SIG-M5 treated with dmso at 0.1 percent for 504 hours (cell line): ENCODE measurements around the gene CFL1.

Experiments used
- DNase-seq: peaks from one replicate; lab custom pipeline; 2025; ENCODE audit not compliant: unreplicated experiment; lab: John Stamatoyannopoulos, UW

CFL1 gene

GRCh38 chr11:65870706-65871681 lies 13.0 kb upstream of the CFL1 start:
- no peak for DNase-seq

GRCh38 chr11:65870307-65870658 lies 12.3 kb upstream of the CFL1 start:
- no peak for DNase-seq

- no peak for DNase-seq
These were observed 11.8 kb upstream of the CFL1 start for GRCh38 chr11:65869643-65870306.

GRCh38 chr11:65868907-65869306 lies 10.9 kb upstream of the CFL1 start:
- no peak for DNase-seq

GRCh38 chr11:65868076-65868667 lies 10.2 kb upstream of the CFL1 start:
- no peak for DNase-seq

- DNase-seq = peak; percentile 14
These were observed 9.5 kb upstream of the CFL1 start for GRCh38 chr11:65867284-65868071.

- DNase-seq = no peak
These were observed 8.7 kb upstream of the CFL1 start for GRCh38 chr11:65866509-65867283.

GRCh38 chr11:65865550-65866172 lies 7.7 kb upstream of the CFL1 start:
- DNase-seq = no peak

- no peak for DNase-seq
These were observed 6.9 kb upstream of the CFL1 start for GRCh38 chr11:65864706-65865471.

- no peak for DNase-seq
These were observed 6.1 kb upstream of the CFL1 start for GRCh38 chr11:65863889-65864705.

GRCh38 chr11:65862941-65863888 lies 5.2 kb upstream of the CFL1 start:
- DNase-seq = no peak

GRCh38 chr11:65862191-65862735 lies 4.3 kb upstream of the CFL1 start:
- no peak for DNase-seq

GRCh38 chr11:65861533-65862183 lies 3.7 kb upstream of the CFL1 start:
- DNase-seq = no peak

- no peak for DNase-seq
These were observed 3.2 kb upstream of the CFL1 start for GRCh38 chr11:65861165-65861505.

- peak; percentile 96 for DNase-seq
These were observed 2.5 kb upstream of the CFL1 start, which contains the start of gene MUS81 for GRCh38 chr11:65860278-65861164. TSS of gene MUS81 (plus strand) at chr11:65860433. CDS start at chr11:65860754, 321 bp downstream.
